Adrenal gland (tissue), 5 donors: ENCODE measurements around the gene DLEC1.

Experiments used
- CTCF ChIP-seq, 6 experiments: fragments of 450-650 bp in 4 of 6; fragments of 200-600 bp in 2 of 6; sonication (generic) in 1 of 6; IDR thresholded peaks; 1 replicate in 5 of 6; 2 replicates in 1 of 6; pipeline versions ENCODE4 v1.5.1 to v1.8.0; 2016 to 2021; ENCODE audit warnings: antibody characterized with exemption in 6 of 6, mild to moderate bottlenecking in 2 of 6, moderate library complexity in 1 of 6
- POLR2A ChIP-seq, 2 donors: fragments of 450-650 bp; IDR thresholded peaks; one replicate each; pipeline ENCODE4 v1.6.1; 2017; ENCODE audit warnings: antibody characterized with exemption in 2 of 2, mild to moderate bottlenecking in 2 of 2, moderate library complexity in 1 of 2
- donor health status: DM: no; HTN: no; CAD: no.

DNA sequence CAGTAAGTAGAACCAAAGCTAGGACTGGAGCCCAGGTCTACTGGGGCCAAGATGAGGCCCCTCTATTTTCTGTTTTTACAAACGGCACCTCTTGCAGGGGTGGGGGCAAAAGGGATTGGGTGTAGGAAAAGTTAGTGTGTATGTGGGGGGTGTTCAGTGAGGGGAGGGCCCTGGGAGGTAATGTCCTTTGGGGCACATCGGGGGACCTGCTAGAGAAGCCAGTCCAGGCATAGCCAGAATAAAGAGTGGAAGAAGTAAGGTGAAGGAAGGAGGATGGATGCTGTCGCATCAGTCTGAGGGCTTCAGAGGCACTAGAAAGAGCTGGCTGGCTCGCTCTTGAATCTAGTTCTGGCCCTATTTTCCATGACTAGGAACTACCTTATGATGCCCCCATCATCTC is 12.2 kb upstream of the DLEC1 start:
- no peak for TF ChIP-seq POLR2A (IDR thresholded peaks at IDR 0.05)
- no peak for TF ChIP-seq CTCF (IDR thresholded peaks at IDR 0.05)
